ENCODE results near the gene UBE2Q2.
"Not testable (repeated sequence)": the region's sequence is repeated elsewhere in the genome, so short reads cannot be mapped to it uniquely, and the experiment has no call there.

Gene UBE2Q2

GRCh38 chr15:75842722-75843677 is at the start of gene UBE2Q2:
Gene UBE2Q2, plus strand, starts transcription at chr15:75843447. Its CDS starts 220 bp downstream, at chr15:75843667.
- DNase-seq (ENCODE audit: low spot score) = peak; percentile 73

GRCh38 chr15:75796321-75796720 is 46.9 kb upstream of the UBE2Q2 start:
- no peak for DNase-seq (ENCODE audit: low spot score)

GRCh38 chr15:75797146-75797545 is 46.1 kb upstream of the UBE2Q2 start:
- DNase-seq (ENCODE audit: low spot score) = not testable (repeated sequence)

- no peak for DNase-seq (ENCODE audit: low spot score)
Observed at GRCh38 chr15:75799190-75799589, 44.1 kb upstream of the UBE2Q2 start.

- not testable (repeated sequence) for DNase-seq (ENCODE audit: low spot score)
Observed at GRCh38 chr15:75800409-75800808, 42.8 kb upstream of the UBE2Q2 start.

- DNase-seq (ENCODE audit: low spot score) = peak; percentile 60
Observed at GRCh38 chr15:75801859-75802593, 41.2 kb upstream of the UBE2Q2 start.

GRCh38 chr15:75807486-75807885 is 35.8 kb upstream of the UBE2Q2 start:
- peak; percentile 60 for DNase-seq (ENCODE audit: low spot score)

- DNase-seq (ENCODE audit: low spot score) = not testable (repeated sequence)
Observed at GRCh38 chr15:75808009-75808408, 35.2 kb upstream of the UBE2Q2 start.

GRCh38 chr15:75808563-75808962 is 34.7 kb upstream of the UBE2Q2 start:
- DNase-seq (ENCODE audit: low spot score) = no peak

- DNase-seq (ENCODE audit: low spot score) = peak; percentile 63
Observed at GRCh38 chr15:75809986-75810750, 33.1 kb upstream of the UBE2Q2 start.

GRCh38 chr15:75810874-75811498 is 32.3 kb upstream of the UBE2Q2 start:
- DNase-seq (ENCODE audit: low spot score) = no peak

- no peak for DNase-seq (ENCODE audit: low spot score)
Observed at GRCh38 chr15:75811626-75812025, 31.6 kb upstream of the UBE2Q2 start.

- DNase-seq (ENCODE audit: low spot score) = no peak
Observed at GRCh38 chr15:75814794-75815193, 28.5 kb upstream of the UBE2Q2 start.

GRCh38 chr15:75815811-75816719 is 27.2 kb upstream of the UBE2Q2 start:
- DNase-seq (ENCODE audit: low spot score) = no peak

GRCh38 chr15:75817138-75817935 is 25.9 kb upstream of the UBE2Q2 start:
- DNase-seq (ENCODE audit: low spot score) = no peak

GRCh38 chr15:75820206-75820605 is 23.0 kb upstream of the UBE2Q2 start:
- DNase-seq (ENCODE audit: low spot score) = no peak

- DNase-seq (ENCODE audit: low spot score) = no peak
Observed at GRCh38 chr15:75821786-75822345, 21.4 kb upstream of the UBE2Q2 start.

- DNase-seq (ENCODE audit: low spot score) = no peak
Observed at GRCh38 chr15:75822685-75823278, 20.5 kb upstream of the UBE2Q2 start.
